Right lobe of liver (tissue), 4 donors: ENCODE measurements around the gene PLCB2.

Experiments
- POLR2A ChIP-seq: fragments of 450-650 bp; IDR thresholded peaks from one replicate; pipeline ENCODE4 v1.6.1; 2017; ENCODE audit warnings: antibody characterized with exemption, mild to moderate bottlenecking
- TF ChIP-seq, protein P1 (sequence below), 4 donors: fragments of 200-600 bp in 3 of 4; fragments of 450-650 bp in 1 of 4; IDR thresholded peaks; one replicate each; pipeline versions ENCODE4 v1.5.1 to v1.8.0; 2016 to 2022; ENCODE audit warnings: antibody characterized with exemption in 4 of 4, mild to moderate bottlenecking in 2 of 4
- donor health status: DM: no; HTN: no; CAD: no.
- donor health status: DM: no; HTN: no; CAD: no.
- donor health status: DM: no; HTN: yes; CAD: no.

DNA sequence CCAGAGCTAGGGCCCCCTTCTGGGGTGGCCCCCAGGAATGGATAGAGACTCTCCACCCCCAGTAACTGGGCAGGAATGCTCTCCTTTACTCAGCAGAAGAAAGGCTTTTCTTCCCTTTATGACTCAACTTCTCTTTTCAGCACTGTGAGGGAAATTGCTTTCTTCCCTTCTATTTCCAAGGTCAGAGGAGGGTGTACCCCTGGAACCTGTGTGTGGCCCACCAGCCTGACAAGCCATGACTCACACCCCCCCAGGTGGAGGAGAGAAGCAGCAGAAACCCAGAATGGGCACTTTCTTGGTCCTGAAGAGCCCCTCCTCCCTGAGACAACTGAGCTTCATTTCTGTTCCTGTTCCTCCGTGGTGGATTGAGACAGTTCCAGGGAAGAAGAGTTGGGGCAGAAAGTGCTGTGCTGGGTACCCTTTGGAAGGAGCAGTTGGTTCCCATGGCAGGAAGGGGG, 22.2 kb downstream of the PLCB2 start:
- TF ChIP-seq, protein P1, sequence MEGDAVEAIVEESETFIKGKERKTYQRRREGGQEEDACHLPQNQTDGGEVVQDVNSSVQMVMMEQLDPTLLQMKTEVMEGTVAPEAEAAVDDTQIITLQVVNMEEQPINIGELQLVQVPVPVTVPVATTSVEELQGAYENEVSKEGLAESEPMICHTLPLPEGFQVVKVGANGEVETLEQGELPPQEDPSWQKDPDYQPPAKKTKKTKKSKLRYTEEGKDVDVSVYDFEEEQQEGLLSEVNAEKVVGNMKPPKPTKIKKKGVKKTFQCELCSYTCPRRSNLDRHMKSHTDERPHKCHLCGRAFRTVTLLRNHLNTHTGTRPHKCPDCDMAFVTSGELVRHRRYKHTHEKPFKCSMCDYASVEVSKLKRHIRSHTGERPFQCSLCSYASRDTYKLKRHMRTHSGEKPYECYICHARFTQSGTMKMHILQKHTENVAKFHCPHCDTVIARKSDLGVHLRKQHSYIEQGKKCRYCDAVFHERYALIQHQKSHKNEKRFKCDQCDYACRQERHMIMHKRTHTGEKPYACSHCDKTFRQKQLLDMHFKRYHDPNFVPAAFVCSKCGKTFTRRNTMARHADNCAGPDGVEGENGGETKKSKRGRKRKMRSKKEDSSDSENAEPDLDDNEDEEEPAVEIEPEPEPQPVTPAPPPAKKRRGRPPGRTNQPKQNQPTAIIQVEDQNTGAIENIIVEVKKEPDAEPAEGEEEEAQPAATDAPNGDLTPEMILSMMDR (IDR thresholded peaks at IDR 0.05) = no peak
- no peak for TF ChIP-seq POLR2A
